ENCODE measurements around the gene DHTKD1.

DHTKD1 gene

GRCh38 chr10:12156367-12157123 lies 87.8 kb downstream of the DHTKD1 start:
- no peak for TF ChIP-seq CTCF (IDR thresholded peaks at IDR 0.05; ENCODE audit: low read depth, low read length, missing control alignments)
- no peak for DNase-seq (ENCODE audit: low read depth)
- no peak overlapping the region for H3K4me3 ChIP-seq (ENCODE audit: low read depth, low read length)
- in situ Hi-C loops (cut with HindIII; ENCODE audit: low sequenced_read_pairs), result no loop called here

GRCh38 chr10:12158111-12158510 lies 89.4 kb downstream of the DHTKD1 start:
- TF ChIP-seq CTCF (IDR thresholded peaks at IDR 0.05; ENCODE audit: low read depth, low read length, missing control alignments), result no peak
- no peak overlapping the region for H3K4me3 ChIP-seq (ENCODE audit: low read depth, low read length)
- DNase-seq (ENCODE audit: low read depth), result no peak
- in situ Hi-C loops (cut with HindIII; ENCODE audit: low sequenced_read_pairs), result no loop called here

GRCh38 chr10:12160664-12161063 lies 91.9 kb downstream of the DHTKD1 start:
- no peak for TF ChIP-seq CTCF (IDR thresholded peaks at IDR 0.05; ENCODE audit: low read depth, low read length, missing control alignments)
- H3K4me3 ChIP-seq (ENCODE audit: low read depth, low read length), result no peak overlapping the region
- in situ Hi-C loops (cut with HindIII; ENCODE audit: low sequenced_read_pairs), result no loop called here
- no peak for DNase-seq (ENCODE audit: low read depth)

- no peak overlapping the region for H3K4me3 ChIP-seq (ENCODE audit: low read depth, low read length)
- in situ Hi-C loops (cut with HindIII; ENCODE audit: low sequenced_read_pairs), result no loop called here
- no peak for DNase-seq (ENCODE audit: low read depth)
- no peak for TF ChIP-seq CTCF (IDR thresholded peaks at IDR 0.05; ENCODE audit: low read depth, low read length, missing control alignments)
Observed at GRCh38 chr10:12162927-12163326, 94.2 kb downstream of the DHTKD1 start.

- no peak overlapping the region for H3K4me3 ChIP-seq (ENCODE audit: low read depth, low read length)
- DNase-seq (ENCODE audit: low read depth), result no peak
- TF ChIP-seq CTCF (IDR thresholded peaks at IDR 0.05; ENCODE audit: low read depth, low read length, missing control alignments), result no peak
- in situ Hi-C loops (cut with HindIII; ENCODE audit: low sequenced_read_pairs), result no loop called here
Observed at GRCh38 chr10:12164085-12164484, 95.3 kb downstream of the DHTKD1 start.

- no peak for TF ChIP-seq CTCF (IDR thresholded peaks at IDR 0.05; ENCODE audit: low read depth, low read length, missing control alignments)
- in situ Hi-C loops (cut with HindIII; ENCODE audit: low sequenced_read_pairs), result loop anchor here (5.0 kb wide), 1 partner anchor 33 kb away; no protein-coding TSS in a partner anchor
- H3K4me3 ChIP-seq (ENCODE audit: low read depth, low read length), result no peak overlapping the region
- DNase-seq (ENCODE audit: low read depth), result no peak
Observed at GRCh38 chr10:12165036-12165435, 96.3 kb downstream of the DHTKD1 start.

Measured in astrocyte of the cerebellum (primary cell).